Stimulated activated naive CD4-positive, alpha-beta T cell treated with Interleukin-2 at 50 U/mL for 16 hours (primary cell): ENCODE data around the gene ANO6.
"Not testable (repeated sequence)": the region's sequence is repeated elsewhere in the genome, so short reads cannot be mapped to it uniquely, and the experiment has no call there.

ENCODE experiments used
- DNase-seq: peaks from one replicate; lab custom pipeline; 2025; lab: John Stamatoyannopoulos, UW

The ANO6 gene

DNA sequence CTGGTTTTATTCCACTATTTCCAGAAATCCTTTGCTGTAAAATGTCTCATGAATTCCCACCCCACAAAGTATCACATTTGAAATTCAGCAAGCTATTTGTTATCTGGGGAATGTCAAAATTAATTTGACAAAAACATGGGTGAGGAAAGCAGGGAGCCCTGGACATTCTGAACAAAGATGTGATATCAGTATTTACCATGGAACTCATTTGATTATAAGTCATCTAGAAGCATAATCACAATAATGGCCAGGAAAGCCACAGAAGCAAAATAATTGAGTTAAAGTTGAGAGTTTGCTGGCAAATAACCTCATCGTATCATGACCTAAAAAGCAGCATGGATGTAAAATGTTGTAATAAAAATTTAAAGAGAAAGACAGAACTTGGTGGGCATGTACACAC lies 96.1 kb downstream of the ANO6 start:
- DNase-seq: no peak

DNA sequence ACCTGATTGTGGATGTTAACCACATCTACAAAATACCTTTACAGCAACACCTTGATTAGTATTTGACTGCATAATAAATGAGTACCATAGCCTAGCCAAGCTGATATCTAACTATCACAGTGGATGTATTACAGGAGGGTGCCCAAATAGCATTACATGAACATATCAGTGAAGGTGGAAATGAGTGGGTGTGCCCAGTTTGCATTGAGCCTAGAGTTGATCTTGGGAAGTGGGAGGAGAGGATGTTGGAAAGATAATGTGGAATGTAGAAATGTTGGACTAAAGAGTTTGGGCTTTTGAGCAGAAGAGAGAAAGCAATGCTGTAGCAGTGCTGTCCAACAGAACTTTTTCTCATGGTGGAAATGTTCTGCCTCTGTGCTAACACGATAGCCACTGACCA lies 98.9 kb downstream of the ANO6 start:
- DNase-seq: no peak

DNA sequence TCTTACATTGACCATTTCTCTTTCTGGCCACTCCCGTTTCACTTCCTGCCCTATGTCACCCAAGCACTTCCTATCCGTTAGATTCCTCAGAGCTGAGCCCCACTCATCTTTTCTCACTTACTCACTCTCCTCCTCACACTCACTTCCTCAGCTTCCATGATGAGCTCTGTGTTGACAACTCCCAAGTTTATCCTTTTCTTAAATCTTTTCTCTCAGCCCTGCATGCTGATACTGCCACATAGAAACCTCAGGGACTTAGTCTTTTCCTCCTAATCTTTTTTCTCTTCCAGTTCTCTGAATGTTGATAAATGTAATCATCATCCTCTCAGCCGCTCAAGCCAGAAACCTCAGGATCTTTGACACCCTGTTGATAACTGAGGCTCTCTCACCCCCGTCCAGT lies 99.6 kb downstream of the ANO6 start:
- DNase-seq: no peak

DNA sequence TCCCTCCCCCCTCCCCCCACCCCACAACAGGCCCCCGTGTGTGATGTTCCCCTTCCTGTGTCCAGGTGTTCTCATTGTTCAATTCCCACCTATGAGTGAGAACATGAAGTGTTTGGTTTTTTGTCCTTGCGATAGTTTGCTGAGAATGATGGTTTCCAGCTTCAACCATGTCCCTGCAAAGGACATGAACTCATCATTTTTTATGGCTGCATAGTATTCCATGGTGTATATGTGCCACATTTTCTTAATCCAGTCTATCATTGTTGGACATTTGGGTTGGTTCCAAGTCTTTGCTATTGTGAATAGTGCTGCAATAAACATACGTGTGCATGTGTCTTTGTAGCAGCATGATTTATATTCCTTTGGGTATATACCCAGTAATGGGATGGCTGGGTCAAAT lies 101.4 kb downstream of the ANO6 start:
- not testable (repeated sequence) for DNase-seq

DNA sequence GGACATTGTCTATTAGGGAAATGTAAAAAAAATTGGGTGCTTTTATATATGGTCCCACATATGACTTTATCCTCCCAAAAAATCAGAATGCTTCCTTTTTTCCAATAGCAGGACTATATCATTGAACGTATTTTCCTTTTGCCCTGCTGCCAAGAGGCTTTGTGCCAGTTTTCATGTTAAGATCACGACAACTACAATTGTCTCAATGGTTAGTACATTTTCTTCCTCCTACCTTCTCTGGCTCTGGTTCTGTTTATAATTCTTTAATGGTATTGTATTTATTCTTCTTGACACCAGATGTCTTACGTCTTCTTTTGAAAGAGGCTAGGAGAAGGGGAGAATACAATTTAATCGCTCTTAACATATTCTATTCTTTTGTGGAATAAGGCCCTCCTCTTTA lies 106.9 kb downstream of the ANO6 start:
- DNase-seq: no peak

DNA sequence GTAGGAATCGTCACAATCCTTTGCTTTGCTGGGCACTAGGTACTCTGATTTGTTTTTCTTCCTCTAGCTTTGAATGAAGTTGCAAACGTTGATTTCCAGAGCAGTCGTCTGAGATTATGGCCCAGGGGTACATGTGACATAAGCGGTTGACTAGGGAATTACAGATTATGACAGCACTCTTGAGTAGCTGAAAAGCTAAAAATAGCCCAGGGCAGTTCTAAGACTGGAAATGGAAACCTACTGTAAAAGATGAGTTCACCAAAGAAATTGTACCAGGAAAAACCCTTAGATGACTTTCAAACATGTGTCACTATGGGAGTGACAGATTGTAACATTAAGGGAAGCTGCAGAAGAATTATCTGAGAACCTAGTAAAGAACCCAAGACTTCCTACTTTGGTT lies 108.5 kb downstream of the ANO6 start:
- DNase-seq: no peak

DNA sequence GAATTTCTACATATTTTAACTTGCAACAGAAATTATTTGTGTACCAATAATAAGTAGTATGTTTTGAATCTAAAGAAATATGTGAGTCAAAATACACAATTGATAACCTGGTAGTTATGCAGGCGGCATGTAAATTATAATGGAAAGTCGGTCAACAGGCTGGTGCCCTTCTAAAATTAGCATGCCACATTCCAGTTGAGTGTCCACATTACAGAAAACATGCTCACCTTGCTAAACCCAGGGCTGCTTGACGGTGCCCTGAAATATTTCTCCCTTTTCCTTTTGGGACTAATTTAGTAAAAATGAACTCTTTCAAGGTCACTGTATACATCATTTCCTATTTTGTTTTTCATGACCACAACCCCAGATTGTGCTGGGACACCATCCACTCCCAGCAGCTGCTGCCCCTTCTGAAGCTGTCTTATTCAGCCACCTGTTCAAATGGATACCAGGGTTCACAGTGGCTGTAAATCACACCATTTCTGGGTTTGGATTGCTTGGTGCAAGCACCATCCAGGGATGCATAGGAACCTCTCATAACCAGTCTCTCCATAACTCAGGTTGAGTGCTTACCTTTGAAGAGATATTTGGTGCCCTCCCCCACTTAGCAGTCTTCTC lies 110.6 kb downstream of the ANO6 start:
- DNase-seq: no peak

DNA sequence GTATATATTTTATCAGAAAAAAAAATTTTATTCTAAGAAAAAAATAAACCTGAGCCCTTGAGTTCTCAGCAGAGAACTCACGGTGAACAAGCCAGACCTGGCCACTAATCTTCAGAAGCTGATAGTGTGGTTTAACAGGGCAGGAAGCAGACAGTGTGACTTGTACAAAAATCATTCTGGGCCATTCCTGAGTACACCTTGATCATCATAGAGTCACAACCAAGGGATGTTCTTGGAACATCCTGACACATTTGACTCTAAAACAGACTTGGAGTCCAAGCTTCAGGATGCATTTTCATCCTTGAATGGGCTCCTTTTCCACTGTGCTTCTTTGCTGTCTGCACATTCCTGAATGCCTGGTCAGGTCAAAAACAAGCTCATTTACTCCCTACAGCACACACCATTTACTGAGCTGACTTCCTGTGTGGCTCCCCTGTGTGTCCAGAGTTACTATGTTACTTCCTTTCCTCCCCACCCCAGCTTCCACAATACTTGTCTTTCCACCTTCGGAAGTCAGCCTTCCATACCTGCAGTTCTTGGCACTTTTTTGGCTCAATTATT lies 112.0 kb downstream of the ANO6 start:
- no peak for DNase-seq

DNA sequence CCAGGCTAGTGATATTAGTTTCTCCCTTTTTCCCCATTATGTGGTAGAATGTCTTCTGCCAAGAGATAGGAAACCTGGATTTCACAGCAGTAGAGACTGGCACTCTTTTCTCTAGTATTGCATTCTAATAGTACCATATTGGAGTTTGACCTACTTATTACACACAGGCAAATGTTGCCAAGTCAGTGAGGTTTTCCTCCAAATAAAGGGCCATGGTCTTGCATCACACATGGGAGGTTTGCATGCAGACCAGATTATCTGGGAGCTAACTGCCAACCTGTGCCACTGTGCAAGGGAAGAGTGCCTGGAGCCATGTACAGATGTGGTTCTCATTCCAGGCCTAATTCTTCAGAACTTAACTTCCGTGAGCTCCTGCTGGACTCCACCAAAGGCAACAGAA lies 113.3 kb downstream of the ANO6 start:
- DNase-seq: no peak

DNA sequence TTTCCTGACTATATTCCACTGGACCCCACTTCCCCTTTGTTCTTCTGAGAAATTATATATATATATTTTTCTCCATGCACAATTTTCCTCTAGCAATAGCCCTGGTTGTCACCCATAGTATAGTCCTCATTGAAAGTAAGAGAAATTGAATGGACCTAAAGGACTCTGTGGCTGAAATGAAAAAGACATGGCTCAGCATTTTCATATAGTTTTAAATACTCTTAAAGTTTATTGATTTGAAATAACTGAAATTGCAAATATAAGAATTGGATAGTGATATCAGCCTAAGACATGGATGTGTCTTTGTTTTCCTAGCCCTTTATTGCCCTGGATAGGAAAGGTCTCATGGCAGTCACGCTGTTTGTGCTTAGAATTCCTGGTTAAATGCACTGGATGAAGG lies 113.8 kb downstream of the ANO6 start:
- DNase-seq: no peak

DNA sequence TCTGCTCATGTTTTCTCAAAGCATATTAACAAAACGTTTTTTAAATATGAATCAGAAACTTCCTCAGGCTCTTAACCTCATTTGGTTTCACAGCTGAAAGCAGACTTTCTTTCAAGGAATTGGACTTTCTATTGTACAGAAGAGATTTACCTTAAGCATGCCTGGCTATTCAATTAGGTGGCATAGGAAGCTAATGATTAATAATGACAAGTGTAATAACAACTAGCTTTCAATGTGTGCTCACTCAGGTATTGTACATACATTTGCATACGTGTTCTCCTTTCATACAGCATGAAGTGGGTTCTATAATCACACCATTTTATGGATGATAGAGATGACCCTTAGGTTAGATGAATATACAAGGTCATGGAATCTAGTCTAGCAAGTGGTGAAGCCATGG lies 115.7 kb downstream of the ANO6 start:
- no peak for DNase-seq

DNA sequence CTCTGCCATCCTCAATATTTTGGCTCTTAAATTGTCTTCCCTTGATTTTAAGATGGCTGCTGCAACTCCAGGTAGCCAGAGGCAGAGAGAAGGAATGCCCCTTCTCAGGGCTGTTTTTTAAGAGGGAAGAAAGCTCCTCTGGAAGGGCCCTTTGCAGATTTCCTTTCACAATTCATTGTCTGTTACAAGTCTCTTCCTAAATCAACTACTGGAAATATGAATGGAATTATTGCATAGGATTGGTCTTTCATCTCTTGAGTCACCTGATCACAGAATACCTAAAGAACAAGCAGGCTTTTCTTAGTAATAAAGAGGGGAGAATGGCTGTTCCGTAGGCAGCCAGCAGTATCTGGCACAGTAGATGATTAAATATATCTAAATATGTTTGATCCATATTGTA lies 118.5 kb downstream of the ANO6 start:
- no peak for DNase-seq

DNA sequence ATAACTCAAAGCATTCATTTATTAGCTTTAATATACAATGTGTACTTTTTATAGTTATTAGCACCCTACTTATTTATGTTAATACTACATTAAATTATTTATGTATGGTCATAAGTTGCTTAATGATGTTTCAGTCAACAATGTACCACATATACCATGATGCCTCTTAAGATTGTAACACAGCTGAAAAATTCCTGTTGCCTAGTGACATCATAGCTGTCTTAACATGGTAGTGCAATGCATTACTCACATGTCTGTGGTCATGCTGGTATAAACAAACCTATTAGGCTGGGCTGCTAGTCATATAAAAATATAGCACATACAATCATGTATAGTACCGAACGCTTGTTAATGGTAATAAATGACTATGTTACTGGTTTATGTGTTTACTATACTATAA lies 120.4 kb downstream of the ANO6 start:
- DNase-seq: no peak

DNA sequence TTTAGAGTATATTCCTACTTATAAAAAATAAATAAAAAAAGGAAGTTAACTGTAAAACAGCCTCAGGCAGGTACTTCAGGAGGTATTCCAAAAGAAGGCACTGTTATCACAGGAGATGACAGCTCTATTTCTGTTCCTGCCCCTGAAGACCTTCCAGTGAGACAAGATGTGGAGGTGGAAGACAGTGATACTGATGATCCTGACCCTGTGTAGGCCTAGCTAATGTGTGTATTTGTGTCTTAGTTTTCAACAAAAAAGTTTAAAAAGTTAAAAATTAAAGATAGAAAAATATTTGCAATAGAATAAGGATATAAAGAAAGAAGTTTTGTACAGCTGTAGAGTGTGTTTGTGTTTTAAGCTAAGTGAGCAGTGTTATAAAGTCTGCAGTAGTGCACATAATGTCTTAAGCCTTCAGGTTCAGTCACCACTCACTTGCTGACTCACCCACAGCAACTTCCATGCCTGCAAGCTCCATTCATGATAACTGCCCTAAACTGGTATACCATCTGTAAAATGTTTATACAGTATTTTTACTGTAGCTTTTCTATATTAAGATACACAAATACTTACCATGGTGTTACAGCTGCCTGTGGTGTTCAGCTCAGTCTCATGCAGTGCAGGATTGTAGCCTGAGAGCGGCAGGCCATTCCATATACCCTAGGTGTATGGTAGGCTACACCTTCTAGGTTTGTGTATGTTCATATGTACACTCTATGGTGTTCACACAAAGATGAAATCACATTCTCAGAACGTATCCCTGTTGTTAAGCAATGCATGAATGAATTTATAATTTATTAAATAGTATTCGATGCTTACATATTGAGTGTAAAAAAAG lies 121.1 kb downstream of the ANO6 start:
- DNase-seq: no peak

DNA sequence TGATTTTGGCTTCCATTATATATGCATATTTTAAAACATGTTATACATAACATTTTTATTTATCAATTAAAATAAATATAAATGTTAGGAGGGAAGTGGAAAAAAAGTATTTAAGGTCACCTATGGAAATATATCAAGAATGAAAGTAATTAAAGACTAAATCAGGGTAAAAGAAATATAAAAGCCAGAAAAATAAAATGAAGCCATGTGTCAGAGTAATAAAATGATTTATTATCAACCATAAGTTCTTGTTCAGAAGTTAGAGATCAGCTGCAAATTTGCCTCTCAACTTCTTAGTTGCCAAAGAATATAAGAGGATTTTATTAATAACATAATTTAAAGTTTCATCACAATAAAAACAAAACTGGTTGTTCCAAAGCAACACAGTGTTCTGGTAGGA lies 121.9 kb downstream of the ANO6 start:
- DNase-seq: no peak

DNA sequence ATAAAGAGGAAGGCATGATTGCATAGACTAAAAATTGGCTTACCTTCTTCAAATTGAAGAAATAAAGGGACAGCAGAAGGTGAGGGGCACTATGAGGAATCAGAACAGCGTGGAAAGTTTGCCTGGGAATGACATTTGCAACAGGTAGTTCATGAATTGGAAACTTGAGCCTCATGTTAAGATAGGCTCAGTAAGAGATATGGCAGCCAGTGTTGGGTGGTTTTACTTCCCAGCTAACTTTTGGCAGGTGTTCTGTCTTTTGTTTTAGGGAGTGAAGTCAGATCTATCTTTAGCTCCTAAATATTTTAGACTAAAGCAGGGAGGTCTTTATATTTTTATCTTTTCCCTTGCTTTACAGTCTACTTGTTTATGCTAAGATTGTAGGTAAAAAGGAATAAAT lies 122.4 kb downstream of the ANO6 start:
- no peak for DNase-seq

DNA sequence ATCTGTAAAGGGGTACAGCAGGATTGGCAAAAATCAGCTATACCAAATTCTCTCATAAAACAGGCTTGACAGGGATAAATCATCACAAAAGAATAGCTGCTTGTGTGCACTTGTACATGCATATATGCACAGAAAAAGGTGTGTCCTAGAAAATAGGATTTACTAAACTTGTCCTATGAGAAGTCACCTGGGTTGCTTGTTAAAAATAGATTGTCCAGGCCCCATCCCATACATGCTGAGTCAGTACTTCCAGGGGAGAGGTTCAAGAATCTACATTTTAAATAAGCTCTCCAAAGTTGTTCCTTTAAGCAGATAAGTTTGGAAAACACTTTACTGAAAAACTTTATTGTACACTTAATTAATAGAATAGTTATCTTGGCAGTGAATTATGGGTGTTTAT lies 123.1 kb downstream of the ANO6 start:
- no peak for DNase-seq

DNA sequence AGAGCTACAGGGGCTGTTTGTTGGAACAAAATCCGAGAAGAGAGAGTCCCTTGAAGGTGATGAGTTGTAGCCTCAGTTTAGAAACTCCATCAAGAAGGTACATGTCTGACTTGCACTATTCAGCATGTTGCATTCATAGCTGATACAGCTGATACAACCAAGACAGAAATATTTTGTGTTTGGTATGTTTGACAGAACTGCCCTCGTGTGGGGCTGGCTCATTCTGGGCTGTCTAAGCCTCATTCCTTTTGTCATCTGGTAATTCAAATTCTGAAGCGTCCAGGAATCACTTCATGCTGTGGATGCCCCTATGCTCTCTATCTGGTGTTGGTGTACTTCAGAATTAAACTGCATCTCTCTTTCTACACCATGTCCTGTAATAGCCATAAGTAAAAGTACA lies 126.3 kb downstream of the ANO6 start:
- no peak for DNase-seq

DNA sequence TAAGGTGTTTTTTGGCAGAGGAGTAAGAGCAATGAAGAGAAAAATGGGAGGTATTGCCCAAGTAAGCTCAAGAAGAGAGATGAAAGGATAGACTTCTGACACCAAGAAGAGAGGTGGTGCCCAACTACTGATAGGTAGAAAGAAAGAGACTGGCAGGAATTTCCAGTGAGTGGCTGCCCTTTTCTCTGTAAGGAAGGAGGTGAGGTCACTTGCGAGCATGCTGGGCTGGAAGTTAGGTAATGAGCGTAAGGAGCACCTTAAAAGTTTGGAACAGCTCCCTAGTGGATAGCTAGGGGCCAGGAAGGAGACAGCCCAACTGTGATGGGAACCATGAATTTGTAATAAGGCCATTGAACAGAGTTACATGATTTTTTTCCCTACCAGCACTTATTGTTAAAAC lies 127.0 kb downstream of the ANO6 start:
- no peak for DNase-seq

DNA sequence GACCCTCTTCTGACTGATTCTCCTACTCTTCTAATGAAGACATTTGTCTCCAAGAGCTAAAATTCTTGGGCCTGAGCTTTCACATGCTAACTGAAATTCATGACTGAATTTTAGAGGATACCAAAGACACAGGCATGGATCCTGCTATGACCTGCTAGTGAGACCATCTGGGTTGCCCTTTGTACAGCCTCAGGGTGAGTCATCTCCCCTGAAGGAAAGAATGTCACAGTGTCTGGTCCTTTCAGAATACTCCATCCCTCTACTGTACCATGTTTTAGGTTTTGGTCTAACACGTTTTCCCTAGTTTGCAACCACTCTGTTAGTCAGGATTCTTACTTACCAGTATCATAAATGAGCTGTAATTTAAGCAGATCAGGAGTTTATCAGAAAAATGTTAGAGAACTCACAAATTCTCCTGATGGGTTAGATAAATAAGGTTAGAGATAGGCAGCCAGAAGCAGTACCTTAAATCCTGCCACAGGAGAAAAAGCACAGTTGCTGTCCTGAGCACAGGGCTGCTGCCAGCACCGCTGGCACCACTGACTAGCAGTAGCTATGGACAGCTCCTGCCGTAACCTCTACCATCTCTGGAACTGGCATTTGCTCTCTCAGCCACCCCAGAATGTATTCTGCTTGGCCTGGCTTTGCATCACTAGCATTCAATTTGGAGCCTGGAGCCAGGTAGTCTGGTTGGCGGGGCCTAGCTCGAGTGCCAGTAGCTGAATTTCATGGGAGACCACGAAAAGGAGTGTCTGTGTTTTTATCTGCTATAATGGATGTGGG lies 127.6 kb downstream of the ANO6 start:
- DNase-seq: no peak

DNA sequence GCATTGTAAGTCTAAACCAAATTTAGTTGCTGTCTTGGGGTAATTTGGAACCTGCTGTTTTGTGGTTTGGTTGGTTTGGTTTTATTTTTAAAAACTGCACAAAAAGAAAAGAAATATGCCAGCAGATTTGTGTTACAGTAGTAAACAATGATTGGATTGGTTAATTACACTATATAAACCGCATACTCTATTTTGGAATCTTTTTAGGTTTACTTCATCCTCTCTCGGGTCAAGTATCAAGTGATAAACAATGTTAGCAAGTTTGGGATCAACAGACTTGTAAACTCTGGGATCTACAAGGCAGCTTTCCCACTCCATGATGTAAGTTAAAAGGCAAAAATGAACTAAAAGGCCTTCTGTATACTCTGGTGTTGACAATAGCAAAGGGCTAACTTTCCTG lies 132.4 kb downstream of the ANO6 start:
- DNase-seq: no peak

DNA sequence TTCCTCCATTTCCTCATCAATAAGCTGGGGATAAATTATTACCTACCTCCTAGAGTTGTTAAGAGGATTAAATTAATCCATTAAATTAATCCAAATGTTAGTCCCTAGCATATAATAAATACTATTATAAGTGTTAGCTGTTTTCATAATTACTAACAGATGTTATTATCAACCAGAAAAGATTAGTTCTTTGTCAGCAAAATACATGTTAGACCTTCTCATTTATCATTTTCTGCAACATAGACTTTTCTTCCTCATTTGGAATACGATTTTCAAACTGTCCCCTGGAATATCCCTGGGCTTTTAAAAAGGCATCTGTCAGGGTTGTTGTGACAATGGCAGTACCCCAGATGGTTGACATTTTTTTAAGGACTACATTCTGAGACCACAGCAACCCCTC lies 133.1 kb downstream of the ANO6 start:
- no peak for DNase-seq

DNA sequence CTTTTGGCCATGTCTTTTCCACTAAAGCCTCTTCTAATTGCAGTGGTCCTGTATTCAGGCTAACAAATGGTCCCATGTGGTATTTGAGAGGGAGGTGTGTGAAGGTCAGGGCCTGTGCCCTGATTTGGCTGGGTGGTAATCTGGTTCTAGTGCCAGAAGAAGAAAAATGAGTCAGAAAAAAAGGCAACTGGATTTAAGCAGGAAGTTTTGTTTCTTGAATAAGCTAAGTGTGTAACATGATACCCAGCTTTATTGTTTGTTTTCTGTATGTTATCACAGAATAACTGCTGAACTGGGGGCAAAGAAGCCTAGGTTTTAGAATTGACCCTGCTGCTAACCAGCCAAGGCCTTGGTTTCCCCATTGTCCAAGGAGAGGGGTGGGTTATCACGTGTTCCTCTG lies 134.0 kb downstream of the ANO6 start:
- no peak for DNase-seq
